HepG2 (cell line): ENCODE results near the gene TBC1D7. TPM values are rescaled to one million over a fixed set of nuclear protein-coding genes. Genes with fewer than 3 reads are reported as not detected.

Experiments used
- ATAC-seq: fragments of 200-7000 bp; cut with Tn5 transposase; 3 replicates; pipeline ENCODE4 v1.9.1; 2020; ENCODE audit warnings: mild to moderate bottlenecking, moderate library complexity
- BruUV-seq: library from RNA; stranded (reverse); fragments of 400-500 nt; replicated peaks from 2 replicates; lab custom pipeline; 2021; lab: Mats Ljungman, UMichigan
- CTCF ChIA-PET: fragments of 300-600 bp; formaldehyde crosslinking; extraction: SDS; loops from one replicate; lab custom pipeline; 2021; ENCODE audit warnings: low total read pairs, inconsistent platforms, low intra/inter-chr PET ratio; lab: Yijun Ruan, JAX
- POLR2A ChIA-PET: fragments of 350-600 bp; sonication (Branson Sonifier 250); formaldehyde crosslinking; loops from one replicate; lab custom pipeline; 2020; ENCODE audit warnings: antibody characterized with exemption, inconsistent platforms; lab: Yijun Ruan, JAX
- DNase-seq: peaks from one replicate; pipeline ENCODE4 v3.0.0-alpha.2; 2015; ENCODE audit warnings: low spot score
- FAIRE-seq: peaks from 3 replicates; lab custom pipeline; 2011; peaks lifted over from hg19 to GRCh38; lab: Jason Lieb, UNC
- H2AFZ ChIP-seq: one replicate; pipeline ENCODE4 v1.6.1; 2011; ENCODE audit warnings: low read length, inconsistent platforms
- H3K27ac ChIP-seq: fragments of 300-600 bp; 3 replicates; pipeline ENCODE4 v1.8.0; 2011; ENCODE audit warnings: mixed run types, mild to moderate bottlenecking, mixed read lengths, low read length, inconsistent platforms; ENCODE audit not compliant: insufficient read depth; ENCODE audit errors: extremely low read length
- H3K27me3 ChIP-seq, 2 experiments: fragments of 200-600 bp in 1 of 2; 2 replicates in 1 of 2; 3 replicates in 1 of 2; pipeline versions ENCODE4 v1.6.0 to v1.8.0; 2011; ENCODE audit warnings: low read length in 2 of 2, mild to moderate bottlenecking in 2 of 2, moderate library complexity in 2 of 2, inconsistent platforms in 1 of 2; ENCODE audit not compliant: insufficient read depth in 2 of 2, control insufficient read depth in 1 of 2
- H3K36me3 ChIP-seq, 2 experiments: fragments of 200-600 bp in 1 of 2; replicated peaks in 1 of 2; 2 replicates in 1 of 2; 3 replicates in 1 of 2; pipeline versions ENCODE4 v1.5.1 to v1.8.0; 2011; ENCODE audit warnings: low read length in 2 of 2, inconsistent platforms in 1 of 2; ENCODE audit not compliant: insufficient read depth in 2 of 2, control insufficient read depth in 1 of 2
- H3K4me1 ChIP-seq: 2 replicates; pipeline ENCODE4 v1.5.1; 2012; ENCODE audit warnings: low read length, inconsistent platforms; ENCODE audit not compliant: insufficient read depth
- H3K4me2 ChIP-seq: 2 replicates; pipeline ENCODE4 v1.6.0; 2011; ENCODE audit warnings: low read depth, low read length, inconsistent platforms
- H3K4me3 ChIP-seq, 3 experiments: fragments of 200-600 bp in 1 of 3; sonication (generic), shearing (Covaris generic) in 1 of 3; replicated peaks in 1 of 3; 2 replicates each; pipeline ENCODE4 v1.5.1; 2011 to 2016; ENCODE audit warnings: low read length in 3 of 3, inconsistent platforms in 2 of 3, low read depth in 2 of 3, mild to moderate bottlenecking in 2 of 3, control low read depth in 1 of 3, mixed read lengths in 1 of 3; ENCODE audit not compliant: insufficient read depth in 1 of 3
- H3K79me2 ChIP-seq: one replicate; pipeline ENCODE4 v1.6.1; 2011; ENCODE audit warnings: low read length, inconsistent platforms; ENCODE audit not compliant: insufficient read depth
- H3K9ac ChIP-seq: 2 replicates; pipeline ENCODE4 v1.6.0; 2011; ENCODE audit warnings: mild to moderate bottlenecking, low read depth, low read length, inconsistent platforms; ENCODE audit not compliant: insufficient read depth
- H3K9me3 ChIP-seq: 2 replicates; pipeline ENCODE4 v1.5.1; 2012; ENCODE audit warnings: mild to moderate bottlenecking, low read length
- H4K20me1 ChIP-seq: 2 replicates; pipeline ENCODE4 v1.6.0; 2011; ENCODE audit warnings: inconsistent platforms, mild to moderate bottlenecking, low read length, moderate library complexity; ENCODE audit not compliant: insufficient read depth
- CBX2 ChIP-seq, 2 experiments: fragments of 200-600 bp in 1 of 2; sonication (generic); formaldehyde crosslinking in 1 of 2; IDR thresholded peaks; 2 replicates each; pipeline versions ENCODE4 v1.7.0 to v1.8.1; 2018 to 2022; ENCODE audit warnings: low read depth in 2 of 2, low read length in 1 of 2, mild to moderate bottlenecking in 1 of 2, missing genetic modification reagents in 1 of 2
- CEBPB ChIP-seq: IDR thresholded peaks from 2 replicates; pipeline ENCODE4 v1.6.1; 2011; ENCODE audit warnings: low read depth, low read length, improper control_type of control experiment, borderline replicate concordance
- CEBPG ChIP-seq: IDR thresholded peaks from 2 replicates; pipeline ENCODE4 v1.6.1; 2016
- FOSL2 ChIP-seq: sonication (generic); formaldehyde crosslinking; IDR thresholded peaks from 2 replicates; pipeline ENCODE4 v1.4.0; 2020; ENCODE audit warnings: missing genetic modification reagents
- HNF4A ChIP-seq: sonication (generic); formaldehyde crosslinking; IDR thresholded peaks from 2 replicates; pipeline ENCODE4 v1.4.0; 2020; ENCODE audit warnings: missing genetic modification reagents
- MED1 ChIP-seq: sonication (generic); formaldehyde crosslinking; IDR thresholded peaks from 2 replicates; pipeline ENCODE4 v1.4.0; 2020; ENCODE audit warnings: missing genetic modification reagents
- NR2F1 ChIP-seq, 2 experiments: fragments of 450-650 bp in 1 of 2; formaldehyde crosslinking in 1 of 2; IDR thresholded peaks; 2 replicates each; pipeline versions ENCODE4 v1.5.0 to v1.6.1; 2016 to 2020; ENCODE audit warnings: mild to moderate bottlenecking in 1 of 2, missing compliant biosample characterization in 1 of 2, missing genetic modification reagents in 1 of 2, moderate library complexity in 1 of 2
- RARA ChIP-seq: IDR thresholded peaks from 2 replicates; pipeline ENCODE4 v1.6.1; 2016; ENCODE audit warnings: missing genetic modification reagents, missing compliant biosample characterization
- TEAD3 ChIP-seq: optimal IDR thresholded peaks from 2 replicates; pipeline ENCODE3; 2016; ENCODE audit warnings: borderline replicate concordance
- ZNF704 ChIP-seq: sonication (generic); formaldehyde crosslinking; IDR thresholded peaks from 2 replicates; pipeline ENCODE4 v1.8.1; 2023; ENCODE audit warnings: mild to moderate bottlenecking, inconsistent platforms, moderate library complexity, missing genetic modification reagents, borderline replicate concordance
- ZNF850 ChIP-seq: sonication (generic); formaldehyde crosslinking; conservative IDR thresholded peaks from 2 replicates; pipeline ENCODE4 v1.9.0; 2021; ENCODE audit warnings: mild to moderate bottlenecking, missing genetic modification reagents
- WGBS: methylation state at CpG from one replicate; pipeline ENCODE4 v1.1.6; 2017; ENCODE audit warnings: low lambda C conversion rate; 5-methylcytosine and 5-hydroxymethylcytosine counted together
- in situ Hi-C: cut with HindIII; loops from 2 replicates; pipeline ENCODE4 v1.10.0; 2017; ENCODE audit warnings: low pct_unique_long_range_greater_than_20kb; ENCODE audit not compliant: extremely low pct_ligation_motif_present
- intact Hi-C: fragments of 100-400 bp; cut with micrococcal nuclease; formaldehyde crosslinking; loops from one replicate; pipeline ENCODE4 v1.10.0; 2022; ENCODE audit not compliant: unreplicated experiment
- polyA plus RNA-seq, 8 experiments: library from polyadenylated mRNA; depleted of rRNA in 3 of 8; stranded (reverse) in 7 of 8; unstranded in 1 of 8; fragments of >200 nt; fragmentation: Illumina TruSeq in 4 of 8; extraction: Trizol in 4 of 8; gene quantifications; 2 replicates each; pipeline versions ENCODE4 v1.2.1 to v1.2.3, GENCODE V29; 2011 to 2016; ENCODE audit warnings: low read depth in 4 of 8, missing spikeins in 1 of 8, mixed read lengths in 1 of 8; ENCODE audit not compliant: insufficient read depth in 1 of 8
- total RNA-seq, 5 experiments: library from RNA; depleted of rRNA; stranded (reverse); fragments of >200 nt; fragmentation: Illumina TruSeq; extraction: Trizol; gene quantifications; 2 replicates each; pipeline ENCODE4 v1.2.3, GENCODE V29; 2016; ENCODE audit warnings: low read depth in 1 of 5
- TF ChIP-seq, protein P1 (sequence below): sonication (generic); formaldehyde crosslinking; IDR thresholded peaks from 2 replicates; pipeline ENCODE4 v1.4.0; 2020; ENCODE audit warnings: missing genetic modification reagents
- TF ChIP-seq, protein P2 (sequence below): sonication (generic); formaldehyde crosslinking; IDR thresholded peaks from 2 replicates; pipeline ENCODE4 v1.5.0; 2020; ENCODE audit warnings: missing genetic modification reagents

The TBC1D7 gene
- total and polyA plus RNA-seq, 2 of the 13 experiments (the other 11 are each of a cell fraction or from before 2014, with no cell fraction given), result 23.3 to 30.8 TPM

GRCh38 chr6:13272131-13273046, 55.9 kb downstream of the TBC1D7 start:
- POLR2A ChIA-PET, result no interaction called here
- no peak overlapping the region for H2AFZ ChIP-seq
- no peaks in the 10 kb centered on the region for H3K27me3 ChIP-seq
- no peaks in the 10 kb centered on the region for H4K20me1 ChIP-seq
- 74% methylated on average over 24 of the region's 24 CpGs for WGBS
- no peak overlapping the region for H3K4me3 ChIP-seq
- H3K36me3 ChIP-seq, result no peaks in the 10 kb centered on the region
- TF ChIP-seq MED1 (CRISPR knock-in tag), result no peak
- TF ChIP-seq, protein P1, sequence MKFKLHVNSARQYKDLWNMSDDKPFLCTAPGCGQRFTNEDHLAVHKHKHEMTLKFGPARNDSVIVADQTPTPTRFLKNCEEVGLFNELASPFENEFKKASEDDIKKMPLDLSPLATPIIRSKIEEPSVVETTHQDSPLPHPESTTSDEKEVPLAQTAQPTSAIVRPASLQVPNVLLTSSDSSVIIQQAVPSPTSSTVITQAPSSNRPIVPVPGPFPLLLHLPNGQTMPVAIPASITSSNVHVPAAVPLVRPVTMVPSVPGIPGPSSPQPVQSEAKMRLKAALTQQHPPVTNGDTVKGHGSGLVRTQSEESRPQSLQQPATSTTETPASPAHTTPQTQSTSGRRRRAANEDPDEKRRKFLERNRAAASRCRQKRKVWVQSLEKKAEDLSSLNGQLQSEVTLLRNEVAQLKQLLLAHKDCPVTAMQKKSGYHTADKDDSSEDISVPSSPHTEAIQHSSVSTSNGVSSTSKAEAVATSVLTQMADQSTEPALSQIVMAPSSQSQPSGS (CRISPR knock-in tag), result no peak
- peak; percentile 44; the same call in 1 of the 2 replicates for TF ChIP-seq CEBPB
- in situ Hi-C loops (no loop called here), intact Hi-C loops (loop anchor here (5.0 kb wide), 1 partner anchor 45 kb away; no protein-coding TSS in a partner anchor)
- H3K9me3 ChIP-seq, result no peaks in the 10 kb centered on the region
- no peak overlapping the region for H3K9ac ChIP-seq
- H3K4me2 ChIP-seq, result no peak overlapping the region
- CTCF ChIA-PET, result no interaction called here
- H3K79me2 ChIP-seq, result no peaks in the 10 kb centered on the region
- FAIRE-seq (no peak), ATAC-seq (no peak), DNase-seq (no peak)
- no TSS peak for BruUV-seq
- no peak overlapping the region for H3K27ac ChIP-seq
- H3K4me1 ChIP-seq, result peaks cover 10% of the 10 kb centered on the region

DNA sequence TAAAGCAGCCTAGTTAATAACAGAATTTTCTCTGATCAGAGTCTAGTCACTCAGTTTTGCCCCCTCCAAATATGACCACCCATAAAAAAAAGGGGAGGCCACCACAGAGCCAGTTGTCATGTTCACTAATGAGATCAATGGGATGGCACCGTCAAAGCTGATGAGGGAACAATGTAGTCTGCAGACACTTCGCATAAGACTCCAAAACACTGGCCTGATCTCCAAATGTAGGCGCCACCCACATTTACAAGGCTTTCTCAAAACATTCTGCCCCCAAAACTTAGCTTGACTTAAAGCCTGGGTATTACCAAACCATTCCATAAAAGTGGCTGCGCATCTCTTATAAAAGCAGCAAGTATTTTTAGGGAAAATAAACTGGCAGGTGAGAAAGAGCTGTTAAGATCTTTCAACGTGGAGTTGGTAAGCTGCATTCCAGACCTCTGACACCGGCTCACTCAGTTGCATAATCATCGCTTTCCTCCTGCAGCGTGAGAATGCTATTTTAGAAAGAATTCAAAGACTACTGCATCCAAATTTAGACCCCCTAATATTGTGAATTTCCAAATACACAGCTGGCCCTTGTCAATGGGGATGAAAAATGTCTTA, 59.3 kb downstream of the TBC1D7 start:
- H3K27me3 ChIP-seq, result no peaks in the 10 kb centered on the region
- in situ Hi-C loops, result no loop called here
- 0 out of 2 replicates have a peak, but pooled peaks have one; percentile 8 for TF ChIP-seq RARA (CRISPR knock-in tag)
- 0 out of 2 replicates have a peak, but pooled peaks have one; percentile 4 for TF ChIP-seq HNF4A
- TF ChIP-seq CEBPG (CRISPR knock-in tag), result peak; percentile 82
- peak; percentile 46; the same call in 1 of the 2 replicates for TF ChIP-seq FOSL2 (CRISPR knock-in tag)
- TF ChIP-seq TEAD3 (CRISPR knock-in tag), result peak; percentile 80
- peak in 1 of 2 experiments; percentile 34; a peak in 1 of 4 replicates for TF ChIP-seq NR2F1 (CRISPR knock-in tag; IDR thresholded peaks at IDR 0.05)
- TF ChIP-seq CBX2 (IDR thresholded peaks at IDR 0.05; ENCODE audit: low read depth, low read length), result no peak
- TF ChIP-seq CBX2 (CRISPR knock-in tag; IDR thresholded peaks at IDR 0.05; ENCODE audit: low read depth), result no peak
- no peak for TF ChIP-seq ZNF850 (CRISPR knock-in tag)
- no peak for TF ChIP-seq ZNF704 (CRISPR knock-in tag)
- TF ChIP-seq, protein P2, sequence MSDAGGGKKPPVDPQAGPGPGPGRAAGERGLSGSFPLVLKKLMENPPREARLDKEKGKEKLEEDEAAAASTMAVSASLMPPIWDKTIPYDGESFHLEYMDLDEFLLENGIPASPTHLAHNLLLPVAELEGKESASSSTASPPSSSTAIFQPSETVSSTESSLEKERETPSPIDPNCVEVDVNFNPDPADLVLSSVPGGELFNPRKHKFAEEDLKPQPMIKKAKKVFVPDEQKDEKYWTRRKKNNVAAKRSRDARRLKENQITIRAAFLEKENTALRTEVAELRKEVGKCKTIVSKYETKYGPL (CRISPR knock-in tag), result peak; percentile 94

More for the DNA sequence above, 59.3 kb downstream of the TBC1D7 start:
- H3K36me3 ChIP-seq, result no peaks in the 10 kb centered on the region
- FAIRE-seq (no peak), DNase-seq (peak; percentile 43), ATAC-seq (peak; percentile 77)
- H3K4me1 ChIP-seq, result peaks cover 10% of the 10 kb centered on the region
- no peak overlapping the region for H3K4me3 ChIP-seq
- no peak overlapping the region for H3K4me2 ChIP-seq
- no peaks in the 10 kb centered on the region for H3K9me3 ChIP-seq
- H4K20me1 ChIP-seq, result no peaks in the 10 kb centered on the region
- H3K9ac ChIP-seq, result no peak overlapping the region
- no peak overlapping the region for H2AFZ ChIP-seq
- intact Hi-C loops, result no loop called here
- no TSS peak for BruUV-seq
- no peaks in the 10 kb centered on the region for H3K79me2 ChIP-seq
- POLR2A ChIA-PET, result interaction anchor here (1.6 kb wide), 2 partner anchors 18 to 60 kb away, joined by 4 to 7 read pairs; partner anchors contain the start of gene TBC1D7
- H3K27ac ChIP-seq, result no peak overlapping the region
- CTCF ChIA-PET, result no interaction called here
- WGBS, result 20% methylated on average over 8 of the region's 8 CpGs
